Adrenal gland (tissue), 5 donors: ENCODE results near the gene WFS1.

Experiments
- CTCF ChIP-seq, 6 experiments: fragments of 450-650 bp in 4 of 6; fragments of 200-600 bp in 2 of 6; sonication (generic) in 1 of 6; IDR thresholded peaks; 1 replicate in 5 of 6; 2 replicates in 1 of 6; pipeline versions ENCODE4 v1.5.1 to v1.8.0; 2016 to 2021; ENCODE audit warnings: antibody characterized with exemption in 6 of 6, mild to moderate bottlenecking in 2 of 6, moderate library complexity in 1 of 6
- POLR2A ChIP-seq, 2 donors: fragments of 450-650 bp; IDR thresholded peaks; one replicate each; pipeline ENCODE4 v1.6.1; 2017; ENCODE audit warnings: antibody characterized with exemption in 2 of 2, mild to moderate bottlenecking in 2 of 2, moderate library complexity in 1 of 2
- donor health status: DM: no; HTN: no; CAD: no.

GRCh38 chr4:6280365-6280996 lies 10.8 kb downstream of the WFS1 start:
- TF ChIP-seq CTCF (IDR thresholded peaks at IDR 0.05) (no peak), POLR2A (IDR thresholded peaks at IDR 0.05) (no peak)
